C4-2B (cell line): Measurements from ENCODE around the gene MAB21L3.

Experiments used
- ZFX ChIP-seq: fragments of 450-650 bp; IDR thresholded peaks from 2 replicates; pipeline ENCODE4 v1.6.1; 2017
- TF ChIP-seq, protein P1 (sequence below): fragments of 450-650 bp; conservative IDR thresholded peaks from 2 replicates; pipeline ENCODE4 v1.5.1; 2017; ENCODE audit warnings: mild to moderate bottlenecking

GRCh38 chr1:116152577-116152943, 41.4 kb downstream of the MAB21L3 start:
- TF ChIP-seq, protein P1, sequence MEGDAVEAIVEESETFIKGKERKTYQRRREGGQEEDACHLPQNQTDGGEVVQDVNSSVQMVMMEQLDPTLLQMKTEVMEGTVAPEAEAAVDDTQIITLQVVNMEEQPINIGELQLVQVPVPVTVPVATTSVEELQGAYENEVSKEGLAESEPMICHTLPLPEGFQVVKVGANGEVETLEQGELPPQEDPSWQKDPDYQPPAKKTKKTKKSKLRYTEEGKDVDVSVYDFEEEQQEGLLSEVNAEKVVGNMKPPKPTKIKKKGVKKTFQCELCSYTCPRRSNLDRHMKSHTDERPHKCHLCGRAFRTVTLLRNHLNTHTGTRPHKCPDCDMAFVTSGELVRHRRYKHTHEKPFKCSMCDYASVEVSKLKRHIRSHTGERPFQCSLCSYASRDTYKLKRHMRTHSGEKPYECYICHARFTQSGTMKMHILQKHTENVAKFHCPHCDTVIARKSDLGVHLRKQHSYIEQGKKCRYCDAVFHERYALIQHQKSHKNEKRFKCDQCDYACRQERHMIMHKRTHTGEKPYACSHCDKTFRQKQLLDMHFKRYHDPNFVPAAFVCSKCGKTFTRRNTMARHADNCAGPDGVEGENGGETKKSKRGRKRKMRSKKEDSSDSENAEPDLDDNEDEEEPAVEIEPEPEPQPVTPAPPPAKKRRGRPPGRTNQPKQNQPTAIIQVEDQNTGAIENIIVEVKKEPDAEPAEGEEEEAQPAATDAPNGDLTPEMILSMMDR = no peak
- no peak for TF ChIP-seq ZFX
